Occipital lobe (tissue), 2 donors: ENCODE results near the gene NOP53. TPM values are rescaled to one million over a fixed set of nuclear protein-coding genes. Genes with fewer than 3 reads are reported as not detected.
"Not testable (repeated sequence)": the region's sequence is repeated elsewhere in the genome, so short reads cannot be mapped to it uniquely, and the experiment has no call there.

Source experiments
- DNase-seq: peaks from one replicate; lab custom pipeline; 2025; lab: John Stamatoyannopoulos, UW
- total RNA-seq: library from RNA; depleted of rRNA; stranded (reverse); fragments of >200 nt; gene quantifications from one replicate; pipeline ENCODE4 v1.2.3, GENCODE V29; 2014

The NOP53 gene
- total RNA-seq, 1 donor from 2014 or later = 52.4 TPM

DNA sequence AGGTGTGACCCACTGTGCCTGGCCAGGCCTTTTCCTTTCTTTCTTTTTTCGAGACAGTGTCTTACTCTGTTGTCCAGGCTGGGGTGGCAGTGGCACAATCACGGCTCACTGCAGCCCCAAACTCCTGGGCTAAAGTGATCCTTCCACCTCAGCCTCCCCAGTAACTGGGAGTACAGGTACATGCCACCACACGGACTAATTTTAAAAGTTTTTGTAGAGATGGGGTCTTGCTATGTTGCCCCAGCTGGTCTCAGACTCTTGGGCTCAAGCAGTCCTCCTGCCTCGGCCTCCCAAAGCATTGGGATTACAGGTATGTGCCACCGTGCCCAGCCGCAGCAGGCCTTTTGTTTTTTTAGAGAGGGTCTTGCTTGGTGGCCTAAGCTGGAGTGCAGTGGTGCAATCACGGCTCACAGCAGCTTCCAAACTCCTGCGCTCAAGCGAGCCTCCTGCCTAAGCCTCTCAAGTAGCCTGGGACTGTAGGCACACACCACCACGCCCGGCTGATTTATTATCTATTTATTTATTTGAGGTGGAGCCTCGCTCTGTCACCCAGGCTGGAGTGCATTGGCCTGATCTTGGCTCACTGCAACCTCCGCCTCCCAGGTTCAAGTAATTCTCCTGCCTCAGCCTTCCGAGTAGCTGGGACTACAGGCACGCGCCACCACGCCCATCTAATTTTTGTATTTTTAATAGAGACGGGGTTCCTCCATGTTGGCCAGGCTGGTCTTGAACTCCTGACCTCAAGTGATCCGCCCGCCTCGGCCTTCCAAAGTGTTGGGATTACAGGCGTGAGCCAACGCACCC lies 32.1 kb downstream of the NOP53 start:
- DNase-seq = not testable (repeated sequence)

- DNase-seq = peak; percentile 87
Measured at GRCh38 chr19:47778049-47778953, 33.0 kb downstream of the NOP53 start, which contains the start of gene SELENOW. TSS of gene SELENOW (plus strand) at chr19:47778703. CDS start at chr19:47778786, 83 bp downstream.

- no peak for DNase-seq
Measured at GRCh38 chr19:47778954-47779351, 33.6 kb downstream of the NOP53 start.

GRCh38 chr19:47779524-47780214 lies 34.3 kb downstream of the NOP53 start:
- peak; percentile 39 for DNase-seq

- no peak for DNase-seq
Measured at GRCh38 chr19:47780215-47780551, 34.8 kb downstream of the NOP53 start.

DNA sequence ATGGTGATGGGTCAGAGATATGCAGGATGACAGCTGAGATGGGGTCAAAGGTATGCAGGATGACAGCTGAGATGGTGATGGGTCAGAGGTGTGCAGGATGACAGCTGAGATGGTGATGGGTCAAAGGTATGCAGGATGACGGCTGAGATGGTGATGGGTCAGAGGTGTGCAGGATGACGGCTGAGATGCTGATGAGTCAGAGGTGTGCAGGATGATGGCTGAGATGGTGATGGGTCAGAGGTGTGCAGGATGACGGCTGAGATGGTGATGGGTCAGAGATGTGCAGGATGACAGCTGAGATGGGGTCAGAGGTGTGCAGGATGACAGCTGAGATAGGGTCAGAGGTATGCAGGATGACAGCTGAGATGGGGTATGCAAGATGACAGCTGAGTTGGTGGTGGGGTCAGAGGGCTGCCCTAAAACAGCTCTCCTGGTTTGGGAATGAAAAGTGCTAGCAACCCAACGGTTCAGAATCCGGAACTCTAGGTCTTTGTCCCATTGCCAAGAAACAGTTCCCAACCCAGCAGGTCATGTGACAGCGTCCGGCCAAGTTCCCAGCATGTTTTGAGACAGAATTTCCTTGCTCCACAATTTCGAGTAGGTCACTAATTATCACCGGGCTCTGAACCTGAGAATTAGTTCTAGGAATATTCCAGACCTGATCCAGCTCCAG lies 36.4 kb downstream of the NOP53 start:
- DNase-seq = peak; percentile 22

DNA sequence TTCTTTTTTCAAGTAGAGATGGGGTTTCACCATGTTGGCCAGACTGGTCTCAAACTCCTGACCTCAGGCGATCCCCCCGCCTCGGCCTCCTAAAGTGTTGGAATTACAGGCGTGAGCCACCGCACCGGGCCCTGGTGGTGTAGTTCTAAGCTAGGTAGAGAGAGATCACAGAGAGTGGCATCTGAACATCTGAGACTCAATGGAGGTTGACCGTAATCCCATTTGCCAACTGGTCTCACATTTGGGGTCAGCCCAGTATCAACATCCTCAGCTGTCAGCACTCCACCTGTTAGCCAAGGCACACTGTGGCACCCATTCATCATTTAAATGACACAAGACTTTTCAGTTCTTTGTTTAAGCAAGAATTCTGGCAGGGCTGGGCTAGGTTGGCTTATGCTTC lies 41.2 kb downstream of the NOP53 start:
- DNase-seq = no peak

- DNase-seq = not testable (repeated sequence)
Measured at GRCh38 chr19:47787307-47787706, 42.0 kb downstream of the NOP53 start.

- DNase-seq = not testable (repeated sequence)
Measured at GRCh38 chr19:47789811-47790210, 44.5 kb downstream of the NOP53 start.

GRCh38 chr19:47790398-47790814 lies 45.1 kb downstream of the NOP53 start:
- DNase-seq = peak; percentile 17

GRCh38 chr19:47792616-47793015 lies 47.3 kb downstream of the NOP53 start:
- DNase-seq = no peak

DNA sequence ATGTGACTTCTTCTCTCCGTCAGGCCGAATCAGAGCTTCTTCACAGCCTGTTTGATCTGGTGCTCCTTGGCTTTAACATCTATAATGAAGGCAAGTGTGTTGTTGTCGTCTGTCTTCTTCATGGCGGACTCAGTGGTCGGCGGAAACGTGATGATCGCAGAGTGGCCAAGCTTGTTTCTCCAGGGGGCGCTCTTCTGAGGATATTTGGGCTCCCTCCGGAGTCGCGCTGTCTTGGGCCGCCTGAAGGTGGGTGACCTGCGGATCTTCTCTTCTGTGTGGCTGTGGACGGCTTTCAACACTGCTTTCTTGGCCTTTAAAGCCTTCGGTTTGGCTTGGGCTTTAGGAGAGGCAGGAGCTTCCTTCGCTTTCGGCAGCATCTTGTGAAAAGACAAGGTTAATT lies 49.2 kb downstream of the NOP53 start:
- DNase-seq = no peak

DNA sequence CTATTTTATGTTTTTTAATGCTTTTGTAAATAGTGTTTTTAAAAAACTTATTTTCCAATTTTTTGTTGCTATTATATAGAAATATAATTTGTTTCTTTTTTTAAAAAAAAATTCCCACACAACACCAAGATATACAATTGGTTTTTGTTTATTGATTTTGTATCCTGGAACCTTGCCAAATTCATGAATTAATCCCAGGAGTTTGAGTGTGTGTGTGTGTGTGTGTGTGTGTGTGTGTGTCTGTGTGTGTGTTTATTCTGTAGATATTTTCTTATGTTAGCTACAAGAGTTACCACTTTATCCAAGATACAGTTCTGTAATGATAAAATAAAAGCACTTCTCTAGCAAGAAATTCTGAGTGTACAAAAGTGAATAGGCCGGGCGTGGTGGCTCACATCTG lies 51.4 kb downstream of the NOP53 start:
- no peak for DNase-seq

DNA sequence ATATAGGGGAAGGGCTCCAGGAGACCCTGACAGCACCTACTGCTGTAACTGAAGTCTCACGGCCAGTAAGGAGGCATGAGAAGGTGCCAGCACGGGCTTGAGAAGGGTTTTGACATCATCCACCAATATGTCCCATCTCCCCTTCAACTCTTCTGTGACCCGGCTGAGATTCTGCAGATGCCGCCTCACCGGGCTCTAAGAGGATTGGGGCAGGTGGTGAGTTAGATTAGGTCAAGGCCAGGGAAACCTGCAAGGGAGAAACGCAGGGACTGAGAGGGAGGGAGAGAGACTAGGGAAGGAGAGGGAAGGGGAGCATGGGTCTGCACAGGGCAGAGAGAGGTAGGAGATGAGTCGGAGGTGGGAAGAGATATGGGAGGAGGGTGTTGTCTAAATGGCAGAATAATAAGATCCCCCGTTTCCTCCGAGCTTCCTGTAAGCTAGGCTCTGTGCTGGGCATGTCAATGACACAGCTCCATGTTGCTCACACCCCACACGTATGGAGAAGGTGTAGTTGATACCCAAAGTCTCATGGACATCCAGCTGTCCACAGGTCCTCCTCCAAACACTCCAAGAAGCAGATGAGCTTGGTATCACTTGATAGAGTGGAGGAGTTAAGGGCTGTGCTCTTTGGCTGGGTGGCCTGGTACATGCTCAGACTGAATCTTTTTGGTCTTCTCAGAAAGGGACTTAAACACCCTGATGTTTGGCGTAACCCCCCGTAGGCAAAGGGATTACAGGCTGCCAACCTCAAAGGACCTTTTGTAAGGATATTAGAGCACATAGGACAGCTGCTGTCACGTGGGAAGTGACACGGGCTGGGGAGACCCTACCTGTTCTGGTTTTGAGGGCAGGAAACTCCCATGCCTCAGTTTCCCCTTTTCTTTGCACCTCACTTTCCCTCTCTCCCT lies 52.9 kb downstream of the NOP53 start:
- no peak for DNase-seq

- no peak for DNase-seq
Measured at GRCh38 chr19:47798904-47799266, 53.5 kb downstream of the NOP53 start.

- no peak for DNase-seq
Measured at GRCh38 chr19:47801270-47801669, 55.9 kb downstream of the NOP53 start.

DNA sequence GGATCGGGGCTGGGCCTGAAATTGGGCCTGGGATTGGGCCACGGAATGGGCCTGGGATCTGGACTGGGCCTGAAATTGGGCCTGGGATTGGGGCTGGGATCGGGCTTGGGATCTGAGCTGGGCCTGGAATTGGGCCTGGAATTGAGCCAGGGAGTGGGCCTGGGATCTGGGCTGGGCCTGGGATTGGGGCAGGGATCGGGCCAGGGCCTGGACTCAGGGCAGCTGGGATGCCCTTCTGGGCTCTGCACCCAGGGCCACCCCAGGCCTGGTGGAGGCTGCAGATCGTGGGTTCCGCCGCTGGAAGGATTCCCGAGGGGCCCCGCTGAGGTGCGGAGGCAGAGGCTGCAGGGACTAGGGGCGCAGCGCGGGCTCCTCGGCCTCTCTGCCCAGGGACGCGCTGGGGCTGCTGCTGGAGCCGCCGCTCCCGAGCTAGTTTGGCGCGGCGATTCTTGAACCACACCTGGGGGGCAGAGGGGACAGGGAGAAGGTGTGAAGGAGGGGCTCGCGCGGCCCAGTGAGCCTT lies 57.2 kb downstream of the NOP53 start:
- DNase-seq = no peak

DNA sequence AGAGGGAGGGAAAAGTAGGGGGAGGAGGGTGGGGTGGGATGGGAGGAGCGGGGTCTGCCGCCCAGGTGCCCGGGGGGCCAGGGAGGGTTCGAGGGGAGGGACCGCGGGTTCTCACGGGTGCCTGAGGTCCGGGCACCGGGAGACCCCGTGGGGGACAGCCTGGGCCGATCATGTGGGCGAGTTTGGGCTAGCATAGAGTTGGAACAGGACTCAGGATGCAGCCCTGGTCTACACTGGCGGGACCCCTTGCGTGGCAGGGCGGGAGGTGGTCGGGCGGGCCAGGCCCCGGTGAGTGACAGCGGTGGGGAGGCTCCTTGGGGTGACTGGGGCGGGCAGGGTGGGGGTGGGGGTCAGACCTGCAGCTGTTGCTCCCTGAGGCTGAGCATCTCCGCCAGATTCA lies 57.8 kb downstream of the NOP53 start:
- DNase-seq = not testable (repeated sequence)

DNA sequence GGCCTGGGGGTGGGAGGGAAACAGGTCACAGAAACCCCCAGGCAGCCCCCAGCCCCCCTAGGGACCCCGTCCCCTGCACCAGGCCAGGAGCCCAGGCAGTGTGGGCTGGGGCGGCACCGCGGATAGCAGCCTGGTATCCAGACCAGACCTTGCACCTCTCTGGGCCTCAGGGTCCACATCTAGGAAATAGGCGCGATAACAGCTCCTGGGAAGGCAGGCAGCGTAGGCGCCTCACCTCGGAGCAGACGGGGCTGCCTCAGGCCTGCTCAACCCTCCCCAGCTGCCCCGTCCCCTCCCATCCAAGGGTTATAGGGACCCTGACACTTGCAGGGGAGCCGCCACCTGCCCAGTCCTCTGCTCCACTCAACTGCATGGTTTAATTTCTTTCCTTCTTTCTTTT lies 58.3 kb downstream of the NOP53 start:
- DNase-seq = not testable (repeated sequence)

DNA sequence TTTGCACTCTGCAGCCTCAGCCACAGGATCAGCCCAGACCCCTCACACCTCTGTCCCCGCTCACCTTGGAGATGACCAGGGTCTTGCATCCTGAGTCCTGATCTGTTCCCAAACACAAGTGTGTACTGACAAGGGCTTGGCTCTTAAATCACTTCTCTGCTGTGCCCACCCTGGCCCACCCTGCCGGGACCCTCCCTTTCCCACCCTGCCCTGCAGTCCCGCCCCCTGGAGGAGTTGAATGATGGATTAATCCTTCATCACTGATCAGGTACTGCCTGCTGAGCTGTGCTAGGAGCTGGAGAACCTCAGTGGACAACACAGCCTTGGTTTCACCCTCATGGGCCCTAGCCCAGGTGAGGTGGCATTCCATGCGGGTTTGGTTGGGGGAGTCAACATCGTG lies 59.1 kb downstream of the NOP53 start, which contains the start of gene TPRX1:
TPRX1 (minus strand) TSS at position 101 of the 400 bp plus-strand sequence; CDS start at position 89, 12 bp downstream.
- not testable (repeated sequence) for DNase-seq
